22Rv1 (cell line): Measurements from ENCODE around the gene OTUD1.

Experiments used
- ZFX ChIP-seq: fragments of 450-650 bp; IDR thresholded peaks from 2 replicates; pipeline ENCODE4 v1.6.1; 2017; ENCODE audit warnings: antibody characterized with exemption, borderline replicate concordance
- TF ChIP-seq, protein P1 (sequence below): fragments of 450-650 bp; IDR thresholded peaks from 2 replicates; pipeline ENCODE4 v1.5.1; 2017; ENCODE audit warnings: mild to moderate bottlenecking

DNA sequence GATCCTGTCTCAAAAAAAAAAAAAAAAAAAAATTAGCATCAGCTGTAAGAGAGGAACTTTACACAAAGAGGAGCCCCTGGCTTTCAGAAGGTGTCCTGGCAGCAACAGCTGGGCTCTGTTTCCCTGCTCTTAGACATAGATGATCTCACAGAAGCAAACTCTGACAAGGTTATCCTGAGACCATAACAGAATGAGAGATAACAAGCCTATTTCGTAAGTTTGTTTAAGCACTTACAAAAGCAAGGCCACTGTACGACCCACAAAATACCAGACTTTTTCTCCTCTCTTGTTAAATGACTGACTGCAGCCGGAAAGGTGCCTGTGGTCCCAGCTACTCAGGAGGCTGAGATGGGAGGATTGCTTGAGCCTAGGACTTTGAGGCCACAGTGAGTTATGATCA, 33.3 kb upstream of the OTUD1 start:
- TF ChIP-seq, protein P1, sequence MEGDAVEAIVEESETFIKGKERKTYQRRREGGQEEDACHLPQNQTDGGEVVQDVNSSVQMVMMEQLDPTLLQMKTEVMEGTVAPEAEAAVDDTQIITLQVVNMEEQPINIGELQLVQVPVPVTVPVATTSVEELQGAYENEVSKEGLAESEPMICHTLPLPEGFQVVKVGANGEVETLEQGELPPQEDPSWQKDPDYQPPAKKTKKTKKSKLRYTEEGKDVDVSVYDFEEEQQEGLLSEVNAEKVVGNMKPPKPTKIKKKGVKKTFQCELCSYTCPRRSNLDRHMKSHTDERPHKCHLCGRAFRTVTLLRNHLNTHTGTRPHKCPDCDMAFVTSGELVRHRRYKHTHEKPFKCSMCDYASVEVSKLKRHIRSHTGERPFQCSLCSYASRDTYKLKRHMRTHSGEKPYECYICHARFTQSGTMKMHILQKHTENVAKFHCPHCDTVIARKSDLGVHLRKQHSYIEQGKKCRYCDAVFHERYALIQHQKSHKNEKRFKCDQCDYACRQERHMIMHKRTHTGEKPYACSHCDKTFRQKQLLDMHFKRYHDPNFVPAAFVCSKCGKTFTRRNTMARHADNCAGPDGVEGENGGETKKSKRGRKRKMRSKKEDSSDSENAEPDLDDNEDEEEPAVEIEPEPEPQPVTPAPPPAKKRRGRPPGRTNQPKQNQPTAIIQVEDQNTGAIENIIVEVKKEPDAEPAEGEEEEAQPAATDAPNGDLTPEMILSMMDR, result no peak
- no peak for TF ChIP-seq ZFX
